IPS-18a (cell line): ENCODE data around the gene ZNF280A.
"Not testable (repeated sequence)": the region's sequence is repeated elsewhere in the genome, so short reads cannot be mapped to it uniquely, and the experiment has no call there.

Experiments used
- H3K27ac ChIP-seq: one replicate; pipeline ENCODE4 v1.5.1; 2013; ENCODE audit warnings: low read length
- H3K27me3 ChIP-seq: one replicate; pipeline ENCODE4 v1.6.1; 2013; ENCODE audit warnings: mild to moderate bottlenecking, low read length; ENCODE audit not compliant: control insufficient read depth, insufficient read depth
- H3K36me3 ChIP-seq: one replicate; pipeline ENCODE4 v1.6.1; 2013; ENCODE audit warnings: low read depth, low read length; ENCODE audit not compliant: control insufficient read depth
- H3K4me1 ChIP-seq: one replicate; pipeline ENCODE4 v1.6.1; 2013; ENCODE audit warnings: low read depth, low read length; ENCODE audit not compliant: control insufficient read depth
- H3K4me3 ChIP-seq: one replicate; pipeline ENCODE4 v1.5.1; 2013; ENCODE audit warnings: low read length
- H3K9ac ChIP-seq: one replicate; pipeline ENCODE4 v1.6.1; 2013; ENCODE audit warnings: mild to moderate bottlenecking, low read length, moderate library complexity
- H3K9me3 ChIP-seq: one replicate; pipeline ENCODE4 v1.6.1; 2013; ENCODE audit warnings: low read depth, low read length; ENCODE audit not compliant: control insufficient read depth

The ZNF280A gene

DNA sequence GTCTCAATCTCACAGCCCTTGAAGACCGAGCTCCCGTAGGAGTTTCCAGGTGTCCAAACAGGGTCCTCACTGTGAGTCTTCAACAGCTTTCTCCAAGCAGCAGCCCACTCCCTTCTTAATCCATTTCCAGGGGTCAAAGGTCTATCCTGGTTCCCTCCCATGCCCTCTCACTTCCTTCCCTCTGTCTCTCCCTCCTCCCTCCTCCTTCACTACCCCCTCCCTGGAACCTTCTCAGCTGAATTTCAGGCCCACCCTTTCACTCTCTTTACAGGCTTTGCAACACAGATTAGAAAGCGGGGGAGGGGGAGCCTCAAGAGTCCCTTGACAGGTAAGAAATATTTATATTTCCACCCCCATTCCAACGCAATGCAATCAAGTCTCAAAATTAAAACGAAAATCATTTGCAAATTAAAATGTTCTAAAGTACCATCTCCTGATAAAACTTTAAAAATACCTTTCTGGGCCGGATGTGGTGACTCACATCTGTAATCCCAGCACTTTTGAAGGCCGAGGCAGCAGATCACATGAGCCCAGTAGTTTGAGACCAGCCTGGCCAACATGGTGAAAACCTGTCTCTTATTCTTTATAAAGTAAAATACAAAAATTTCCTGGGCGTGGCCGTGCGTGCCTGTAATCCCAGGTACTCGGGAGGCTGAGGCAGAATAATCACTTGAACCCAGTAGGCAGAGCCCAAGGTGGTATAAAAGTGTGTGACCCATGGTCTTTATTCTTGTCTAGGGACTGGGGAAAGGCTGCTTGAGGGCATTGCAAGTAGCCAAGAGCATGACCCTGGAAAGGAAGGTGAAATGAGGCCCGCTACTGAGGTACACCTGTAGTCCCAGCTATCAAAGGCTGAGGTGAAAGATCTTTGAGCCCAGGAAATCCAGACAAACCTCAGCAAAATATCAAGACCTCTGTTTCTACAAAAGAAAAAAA is 865 bp upstream of the ZNF280A start:
- Histone ChIP-seq H3K27me3 (peaks cover 68% of the 10 kb centered on the region), H3K27ac (no peak overlapping the region), H3K9ac (no peak overlapping the region), H3K9me3 (no peaks in the 10 kb centered on the region), H3K36me3 (no peaks in the 10 kb centered on the region), H3K4me3 (no peak overlapping the region), H3K4me1 (peaks cover 4% of the 10 kb centered on the region)

DNA sequence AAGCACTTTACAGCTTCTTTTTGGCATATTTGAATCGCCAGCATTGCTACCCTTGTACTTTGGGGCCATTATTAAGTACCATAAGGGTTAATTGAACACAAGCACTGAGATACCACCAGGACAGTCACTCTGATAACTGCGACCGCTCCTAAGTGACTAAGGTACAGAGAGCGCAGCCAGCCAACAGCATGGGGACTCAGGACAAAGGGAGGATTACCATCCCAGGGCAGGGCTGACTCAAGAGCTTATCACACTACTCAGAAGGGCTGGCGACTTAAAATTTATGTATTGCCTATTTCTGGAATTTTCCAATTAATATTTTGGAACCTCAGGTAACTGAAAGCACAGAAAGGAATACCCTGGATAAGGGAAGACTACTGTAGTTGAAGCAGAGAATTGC is 479 bp downstream of the ZNF280A start:
- no peak overlapping the region for H3K9ac ChIP-seq
- H3K27me3 ChIP-seq: peaks cover 67% of the 10 kb centered on the region
- no peak overlapping the region for H3K4me3 ChIP-seq
- peaks cover 4% of the 10 kb centered on the region for H3K4me1 ChIP-seq
- no peaks in the 10 kb centered on the region for H3K36me3 ChIP-seq
- no peak overlapping the region for H3K27ac ChIP-seq
- no peaks in the 10 kb centered on the region for H3K9me3 ChIP-seq

- H3K9ac ChIP-seq: no peak overlapping the region
- no peak overlapping the region for H3K27ac ChIP-seq
- no peak overlapping the region for H3K4me3 ChIP-seq
- H3K9me3 ChIP-seq: no peaks in the 10 kb centered on the region
- H3K27me3 ChIP-seq: peaks cover 73% of the 10 kb centered on the region
- peaks cover 4% of the 10 kb centered on the region for H3K4me1 ChIP-seq
- no peaks in the 10 kb centered on the region for H3K36me3 ChIP-seq
These were observed 3.1 kb downstream of the ZNF280A start for GRCh38 chr22:22516992-22517391.

DNA sequence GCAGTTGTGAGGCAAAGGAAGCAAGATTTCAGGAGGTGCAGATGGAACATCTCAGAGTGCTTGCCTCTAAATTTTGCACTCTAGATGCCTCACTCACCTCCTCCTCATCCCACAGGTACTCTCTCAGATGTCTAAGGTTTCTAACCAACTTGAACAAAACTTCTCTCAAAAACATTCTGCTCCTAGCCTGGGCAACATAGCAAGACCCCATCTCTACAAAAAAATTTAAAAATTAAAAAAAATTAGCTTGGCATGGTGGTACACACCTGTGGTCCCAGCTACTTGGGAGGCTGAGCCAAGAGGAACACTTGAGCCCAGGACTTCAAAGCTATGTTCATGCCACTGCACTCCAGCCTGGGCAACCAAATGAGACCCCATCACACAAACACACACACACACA is 4.2 kb downstream of the ZNF280A start:
- H3K27ac ChIP-seq: no peak overlapping the region
- H3K4me1 ChIP-seq: peaks cover 4% of the 10 kb centered on the region
- H3K4me3 ChIP-seq: no peak overlapping the region
- H3K9me3 ChIP-seq: no peaks in the 10 kb centered on the region
- no peak overlapping the region for H3K9ac ChIP-seq
- H3K36me3 ChIP-seq: no peaks in the 10 kb centered on the region
- H3K27me3 ChIP-seq: peaks cover 70% of the 10 kb centered on the region

GRCh38 chr22:22514431-22514830 is 5.6 kb downstream of the ZNF280A start:
- H3K27me3 ChIP-seq: peaks cover 55% of the 10 kb centered on the region
- not testable (repeated sequence) for H3K36me3 ChIP-seq, H3K4me3 ChIP-seq, H3K9me3 ChIP-seq, H3K9ac ChIP-seq, H3K27ac ChIP-seq, H3K4me1 ChIP-seq

- no peak overlapping the region for H3K27ac ChIP-seq
- peaks cover 55% of the 10 kb centered on the region for H3K27me3 ChIP-seq
- no peak overlapping the region for H3K9ac ChIP-seq
- H3K4me1 ChIP-seq: no peaks in the 10 kb centered on the region
- no peak overlapping the region for H3K4me3 ChIP-seq
- H3K36me3 ChIP-seq: no peaks in the 10 kb centered on the region
- no peaks in the 10 kb centered on the region for H3K9me3 ChIP-seq
These were observed 6.5 kb downstream of the ZNF280A start for GRCh38 chr22:22513619-22514018.

DNA sequence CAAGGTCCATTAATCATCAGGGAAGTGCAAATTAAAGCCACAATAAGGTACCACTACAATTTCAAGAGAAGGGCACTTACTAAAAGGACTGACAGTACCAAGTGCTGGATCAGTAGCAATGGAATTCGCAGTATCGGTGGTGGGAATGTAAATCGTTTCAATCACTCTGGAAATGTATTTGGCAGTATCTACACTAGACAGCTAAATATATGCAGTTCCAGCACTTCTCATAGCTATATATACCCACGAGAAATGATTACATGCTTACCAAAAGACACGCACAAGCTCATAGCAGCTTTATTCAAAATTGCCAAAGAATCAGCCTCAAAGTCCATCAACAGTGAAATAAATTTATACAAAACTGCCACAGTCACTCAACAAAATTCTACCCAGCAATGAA is 7.1 kb downstream of the ZNF280A start:
- no peak overlapping the region for H3K9ac ChIP-seq
- H3K36me3 ChIP-seq: no peaks in the 10 kb centered on the region
- H3K9me3 ChIP-seq: no peaks in the 10 kb centered on the region
- H3K27me3 ChIP-seq: peaks cover 55% of the 10 kb centered on the region
- no peak overlapping the region for H3K27ac ChIP-seq
- no peak overlapping the region for H3K4me3 ChIP-seq
- H3K4me1 ChIP-seq: no peaks in the 10 kb centered on the region

- not testable (repeated sequence) for H3K9me3 ChIP-seq, H3K4me3 ChIP-seq
These were observed 9.2 kb downstream of the ZNF280A start for GRCh38 chr22:22510833-22511232.

GRCh38 chr22:22509912-22510311 is 10.2 kb downstream of the ZNF280A start:
- not testable (repeated sequence) for H3K36me3 ChIP-seq, H3K4me1 ChIP-seq, H3K9me3 ChIP-seq, H3K27ac ChIP-seq, H3K9ac ChIP-seq, H3K4me3 ChIP-seq
- H3K27me3 ChIP-seq: peaks cover 37% of the 10 kb centered on the region

More at GRCh38 chr22:22510833-22511232, 9.2 kb downstream of the ZNF280A start:
- H3K27ac ChIP-seq, H3K4me1 ChIP-seq, H3K36me3 ChIP-seq, H3K9ac ChIP-seq: not testable (repeated sequence)
- peaks cover 46% of the 10 kb centered on the region for H3K27me3 ChIP-seq

- H3K4me1 ChIP-seq: no peaks in the 10 kb centered on the region
- peak within 1 kb of the TSS; percentile 65 for H3K4me3 ChIP-seq
- H3K27me3 ChIP-seq: peaks cover 24% of the 10 kb centered on the region
- no peak within 1 kb of the TSS for H3K27ac ChIP-seq
- no peaks in the 10 kb centered on the region for H3K9me3 ChIP-seq
- peak within 1 kb of the TSS; percentile 71 for H3K9ac ChIP-seq
- peaks cover 22% of the 10 kb centered on the region for H3K36me3 ChIP-seq
These were observed 11.5 kb downstream of the ZNF280A start, which contains the start of gene ZNF280B for GRCh38 chr22:22508274-22509176. TSS of gene ZNF280B (minus strand) at chr22:22508742. CDS start at chr22:22489398, 19,344 bp downstream.

DNA sequence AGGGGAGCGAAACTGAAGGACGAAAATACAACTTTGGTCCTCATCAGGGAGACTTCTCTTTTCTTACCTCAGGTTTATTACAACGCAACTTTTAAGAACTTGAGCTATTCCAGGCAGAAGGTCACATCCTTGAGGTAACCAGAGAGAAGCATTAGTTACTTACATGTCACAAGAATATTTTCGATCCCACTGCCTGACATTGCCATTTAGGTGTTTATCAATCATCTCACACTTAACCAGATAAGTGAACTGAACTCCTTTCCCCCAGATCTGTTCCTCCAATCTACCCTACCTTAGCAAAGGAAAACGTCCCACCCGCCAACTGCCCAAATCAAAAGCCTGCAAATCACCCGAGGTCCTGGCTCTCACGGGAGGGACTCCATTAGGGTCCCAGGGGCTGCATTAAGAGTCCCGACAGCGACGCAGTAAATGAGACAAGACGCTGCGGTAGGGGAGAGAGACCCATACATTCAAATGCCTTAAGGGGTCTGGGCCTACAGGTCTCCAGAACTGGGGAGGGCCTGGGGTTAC is 12.3 kb downstream of the ZNF280A start:
- Histone ChIP-seq H3K27ac (no peak overlapping the region), H3K9me3 (no peaks in the 10 kb centered on the region), H3K4me3 (peak overlapping the region; percentile 65), H3K9ac (peak overlapping the region; percentile 71), H3K36me3 (peaks cover 28% of the 10 kb centered on the region), H3K27me3 (peaks cover 18% of the 10 kb centered on the region), H3K4me1 (no peaks in the 10 kb centered on the region)
